LHCN-M2 (cell line): Measurements from ENCODE around the gene ARHGAP27. TPM values are rescaled to one million over a fixed set of nuclear protein-coding genes. Genes with fewer than 3 reads are reported as not detected.

ENCODE experiments used
- DNase-seq: peaks from one replicate; pipeline ENCODE4 v3.0.0-alpha.2; 2012; ENCODE audit warnings: low read depth
- total RNA-seq: library from RNA; depleted of rRNA; stranded (reverse); fragments of >200 nt; gene quantifications from 2 replicates; pipeline ENCODE4 v1.2.3, GENCODE V29; 2014

The ARHGAP27 gene
- total RNA-seq, 1 experiment from 2014 or later = 3.0 TPM

DNA sequence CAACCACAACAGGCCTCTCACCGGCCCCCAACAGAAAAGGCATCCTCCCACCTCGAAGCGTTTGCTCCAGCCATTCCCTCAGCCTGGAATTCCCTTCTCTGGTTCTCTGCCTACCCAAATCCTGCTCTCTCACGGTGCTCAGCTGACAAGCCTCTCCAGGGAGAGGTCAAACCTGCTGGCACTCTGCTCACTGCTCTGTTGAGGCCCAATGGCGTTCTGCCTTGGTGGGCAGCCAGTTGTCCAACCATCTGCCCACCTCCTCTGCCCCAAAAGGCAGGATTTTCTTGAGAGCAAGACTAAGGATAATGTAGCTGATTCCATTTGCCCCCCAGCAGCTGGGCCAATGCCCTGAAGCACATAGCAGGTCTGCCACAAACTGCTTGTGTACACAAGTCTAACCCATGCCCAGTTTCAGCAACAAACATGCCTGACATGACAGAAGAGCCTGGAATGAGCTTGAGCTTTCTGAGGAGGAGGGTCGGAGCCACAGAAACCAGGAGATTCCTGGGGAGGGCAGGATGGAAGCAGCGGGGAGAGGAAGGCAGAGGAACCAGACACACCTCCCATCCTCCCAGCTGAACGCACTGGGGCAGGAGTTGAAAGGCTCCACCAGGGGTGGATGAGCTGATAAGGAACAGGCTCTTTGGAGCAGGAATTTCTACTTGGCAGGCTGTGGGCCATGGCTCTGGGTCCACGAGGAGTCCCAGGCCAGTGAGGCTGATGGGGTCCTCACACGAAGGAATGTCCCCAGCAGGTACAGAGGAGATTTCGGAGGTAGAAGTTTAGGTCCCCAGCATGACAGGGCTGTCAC, 23.9 kb downstream of the ARHGAP27 start:
- DNase-seq = no peak

DNA sequence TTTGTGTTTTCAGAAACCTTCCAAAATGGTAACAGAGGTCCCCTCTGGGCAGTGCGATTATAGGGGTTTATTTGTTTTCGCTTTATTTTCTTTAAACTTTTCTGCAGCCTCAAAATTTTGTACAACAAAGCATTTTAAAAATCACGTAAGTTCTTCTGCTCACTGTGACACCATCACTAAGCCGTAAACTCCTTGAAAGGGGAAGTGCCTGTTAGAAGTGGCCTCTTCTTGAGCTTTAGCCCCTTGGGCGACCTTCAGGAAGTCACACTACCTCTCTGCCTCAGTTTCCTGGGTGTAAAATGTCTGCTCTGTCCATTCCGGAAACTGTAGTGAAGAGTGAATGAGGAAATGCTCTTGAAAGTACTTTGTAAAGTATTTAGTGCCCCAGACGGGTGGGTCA, 26.6 kb downstream of the ARHGAP27 start:
- no peak for DNase-seq

- no peak for DNase-seq
Measured at GRCh38 chr17:45405250-45406086, 27.2 kb downstream of the ARHGAP27 start.

DNA sequence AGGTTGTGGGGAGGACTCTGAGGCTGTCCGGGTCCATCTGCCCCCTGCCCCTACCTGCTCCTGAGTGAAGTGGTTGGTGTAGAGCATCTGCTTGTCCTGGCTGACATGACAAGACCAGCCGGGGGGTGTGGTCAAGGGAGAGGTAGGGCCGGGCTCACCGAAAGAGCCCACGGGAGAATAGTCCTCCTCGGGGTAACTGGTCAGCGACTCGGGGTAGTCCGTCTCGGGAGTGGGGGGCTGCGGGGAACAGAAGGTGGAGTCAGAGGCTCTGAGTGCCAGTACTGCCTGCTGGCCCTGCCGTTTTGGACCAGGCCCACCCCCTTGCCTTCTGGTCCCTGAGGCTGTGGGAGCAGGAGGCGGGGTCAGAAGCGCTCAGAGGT, 27.8 kb downstream of the ARHGAP27 start:
- no peak for DNase-seq

- no peak for DNase-seq
Measured at GRCh38 chr17:45403906-45404490, 28.7 kb downstream of the ARHGAP27 start.

GRCh38 chr17:45402916-45403315, 29.8 kb downstream of the ARHGAP27 start:
- no peak for DNase-seq

GRCh38 chr17:45398800-45399199, 33.9 kb downstream of the ARHGAP27 start:
- no peak for DNase-seq

DNA sequence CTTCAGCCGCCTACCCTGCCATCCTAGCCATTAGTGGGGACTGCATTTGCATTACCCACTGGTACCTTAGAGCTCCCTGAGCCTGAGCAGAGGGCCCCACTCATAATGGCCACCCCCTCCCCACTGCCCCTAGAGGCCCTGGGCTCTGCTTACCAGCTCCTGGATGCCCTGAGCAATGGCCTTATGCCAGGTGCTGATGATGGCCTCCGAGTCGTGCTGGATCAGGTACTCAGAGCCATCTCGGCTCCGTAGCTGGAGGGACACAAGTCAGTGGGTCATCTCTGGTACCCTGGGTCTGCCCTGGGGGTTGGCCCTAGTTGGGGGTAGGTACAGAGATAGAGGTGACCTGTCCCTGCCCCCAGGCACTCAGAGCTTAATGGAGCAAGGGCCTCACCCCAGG, 34.9 kb downstream of the ARHGAP27 start:
- no peak for DNase-seq

DNA sequence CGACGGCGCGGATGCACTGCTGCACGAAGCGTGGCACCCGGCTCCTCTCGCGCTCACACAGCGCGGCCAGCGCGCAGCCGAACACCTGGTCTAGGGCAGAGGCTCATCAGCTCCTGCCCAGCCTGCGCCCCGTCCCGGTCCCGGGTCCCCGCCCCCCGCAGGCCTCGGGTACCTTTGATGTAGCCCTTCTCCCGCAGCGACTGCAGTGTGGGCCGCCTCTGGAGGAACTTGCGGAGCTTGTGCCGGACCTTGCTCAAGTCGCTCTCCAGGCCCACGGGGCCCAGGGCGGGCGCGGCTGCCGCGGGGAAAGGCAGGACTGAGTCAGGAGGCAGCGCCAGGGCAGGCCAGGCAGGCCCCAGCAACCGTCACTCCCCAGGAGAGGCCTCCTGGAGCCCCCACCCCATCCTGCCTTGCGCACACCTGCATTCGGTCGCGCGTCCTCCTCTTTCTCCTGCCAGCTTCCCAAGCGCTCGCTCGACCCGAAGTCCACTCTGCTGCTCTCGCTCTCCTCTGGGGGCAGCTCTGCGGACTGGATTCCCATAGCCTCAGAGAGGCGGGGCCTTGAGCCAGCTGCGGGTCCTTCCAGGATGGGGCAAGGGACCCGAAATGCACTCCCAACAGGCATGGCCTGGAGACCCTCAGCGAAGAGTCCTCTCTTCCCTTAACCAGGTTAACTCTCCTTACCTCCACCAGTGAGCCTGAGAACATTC, 36.0 kb downstream of the ARHGAP27 start:
- DNase-seq = no peak

DNA sequence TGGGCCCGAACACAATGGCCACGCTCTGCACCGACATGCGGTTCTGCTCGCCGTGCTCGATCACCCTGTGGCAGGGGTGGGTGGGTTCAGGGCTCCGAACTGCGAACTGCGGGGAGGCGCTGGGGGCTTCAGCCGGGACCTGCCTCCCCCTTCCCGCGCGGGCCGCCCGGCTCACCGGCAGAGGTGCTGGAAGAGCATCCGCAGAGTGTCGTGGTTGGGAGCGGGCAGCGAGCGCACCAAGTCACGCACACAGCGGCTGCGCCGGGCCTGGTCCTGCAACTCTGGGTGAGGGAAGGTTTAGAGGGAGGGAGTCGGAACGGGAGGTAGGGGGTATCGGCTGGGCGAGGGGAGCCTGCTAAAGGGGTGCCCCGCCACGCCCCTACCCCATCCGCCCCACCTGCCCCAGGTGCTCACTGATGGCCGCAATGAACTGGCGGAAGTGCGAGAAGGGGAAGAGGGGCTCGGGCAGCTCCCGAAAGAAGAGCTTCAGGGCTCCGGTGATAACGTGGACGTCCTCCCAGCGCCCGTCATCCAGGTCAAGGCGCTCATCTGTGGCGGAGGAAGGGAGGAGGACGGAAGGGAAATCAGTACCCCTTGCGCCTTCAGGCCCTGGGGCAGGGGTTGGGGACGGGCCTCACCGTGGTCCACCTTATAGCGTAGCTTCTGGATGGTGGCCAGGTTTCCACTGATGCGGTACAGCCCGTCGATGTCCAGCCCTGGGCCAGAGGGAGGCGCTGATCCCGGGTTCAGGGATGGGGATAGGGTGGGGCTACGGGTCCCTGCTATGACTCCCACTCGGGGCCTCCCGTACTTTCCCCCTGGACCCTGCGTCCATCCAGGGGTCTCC, 36.9 kb downstream of the ARHGAP27 start:
- DNase-seq = no peak

GRCh38 chr17:45394913-45395568, 37.6 kb downstream of the ARHGAP27 start:
- peak; percentile 65 for DNase-seq

GRCh38 chr17:45394564-45394912, 38.1 kb downstream of the ARHGAP27 start:
- DNase-seq = no peak

GRCh38 chr17:45394091-45394490, 38.6 kb downstream of the ARHGAP27 start:
- DNase-seq = peak; percentile 39

GRCh38 chr17:45393411-45393810, 39.3 kb downstream of the ARHGAP27 start:
- DNase-seq = no peak

GRCh38 chr17:45391918-45392317, 40.8 kb downstream of the ARHGAP27 start:
- DNase-seq = no peak

GRCh38 chr17:45391291-45391690, 41.4 kb downstream of the ARHGAP27 start:
- no peak for DNase-seq

- DNase-seq = no peak
Measured at GRCh38 chr17:45389354-45389753, 43.3 kb downstream of the ARHGAP27 start.

DNA sequence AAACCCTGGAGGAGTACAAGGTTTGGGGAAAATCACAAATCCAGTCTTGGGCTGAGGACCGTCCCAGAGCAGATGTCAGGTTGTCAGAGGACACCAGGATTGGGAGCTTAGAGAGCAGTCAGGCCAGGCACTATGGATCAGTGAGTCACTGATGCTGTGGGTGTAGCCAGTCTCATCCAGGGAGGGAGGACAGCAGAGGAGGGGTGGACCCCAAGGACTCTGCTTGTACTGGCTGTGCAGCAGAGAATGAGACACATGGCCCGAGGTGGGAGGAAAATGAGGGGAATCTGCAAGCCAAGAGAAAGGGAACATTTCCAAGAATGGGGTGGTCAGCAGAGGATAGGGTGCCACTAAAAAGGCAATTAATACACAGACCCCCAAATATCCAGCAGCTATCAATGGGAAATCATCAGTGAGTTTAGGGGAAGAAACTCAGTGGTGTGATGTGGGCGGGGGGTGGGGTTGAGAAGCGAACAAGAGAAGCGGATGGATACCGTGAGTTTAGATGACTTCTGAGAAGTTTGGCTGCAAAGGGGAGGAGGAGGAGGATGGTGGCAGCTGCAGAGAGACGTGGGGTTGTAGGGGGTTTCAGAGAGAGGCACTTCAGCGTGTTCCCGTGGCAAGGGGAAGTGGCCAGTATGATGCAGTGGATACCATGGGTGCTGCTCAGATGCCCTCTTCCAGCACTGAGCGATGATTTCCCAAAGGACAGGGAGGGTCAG, 43.9 kb downstream of the ARHGAP27 start:
- DNase-seq = peak; percentile 53

DNA sequence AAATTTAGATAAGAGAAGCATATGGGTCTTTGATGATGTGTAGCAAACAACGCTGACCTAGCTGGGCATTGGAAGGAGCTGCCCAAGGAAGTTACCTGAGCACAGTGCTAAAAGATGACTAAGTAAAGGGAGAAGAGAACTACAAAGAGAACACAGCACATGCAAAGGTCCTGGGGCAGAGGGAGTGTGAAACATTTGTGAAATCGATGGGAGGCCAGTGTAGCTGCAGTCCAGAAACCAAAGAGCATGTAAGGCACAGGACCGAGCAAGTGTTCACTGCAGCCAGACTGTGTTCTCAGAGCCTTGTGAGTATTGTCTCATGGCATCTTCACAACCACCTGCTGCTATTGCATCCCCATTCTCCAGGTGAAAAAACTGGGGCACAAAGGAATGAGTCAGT, 44.9 kb downstream of the ARHGAP27 start:
- DNase-seq = no peak

GRCh38 chr17:45386178-45386577, 46.5 kb downstream of the ARHGAP27 start:
- DNase-seq = no peak
